IMR-90 (cell line): ENCODE measurements around the gene WDR27. TPM values are rescaled to one million over a fixed set of nuclear protein-coding genes. Genes with fewer than 3 reads are reported as not detected.

Experiments used
- ATAC-seq: fragments of 200-7000 bp; cut with Tn5 transposase; 2 replicates; pipeline ENCODE4 v1.9.1; 2020; ENCODE audit warnings: low read depth, mild to moderate bottlenecking, moderate library complexity
- BruUV-seq: library from RNA; stranded (reverse); fragments of 400-500 nt; replicated peaks from 2 replicates; lab custom pipeline; 2021; lab: Mats Ljungman, UMichigan
- CTCF ChIA-PET: fragments of 300-600 bp; formaldehyde crosslinking; extraction: SDS; loops from one replicate; lab custom pipeline; 2021; ENCODE audit warnings: antibody characterized with exemption; lab: Yijun Ruan, JAX
- POLR2A ChIA-PET: fragments of 300-600 bp; sonication (Branson Sonifier 250); formaldehyde crosslinking; loops from one replicate; lab custom pipeline; 2022; ENCODE audit warnings: antibody characterized with exemption; ENCODE audit not compliant: unreplicated experiment; lab: Charles Lee
- DNase-seq: peaks from one replicate; pipeline ENCODE4 v3.0.0; 2013
- H2AFZ ChIP-seq: replicated peaks from 2 replicates; pipeline ENCODE3; 2013; ENCODE audit warnings: low read length, mild to moderate bottlenecking; ENCODE audit not compliant: poor library complexity
- H2AK5ac ChIP-seq: 2 replicates; pipeline ENCODE4 v1.6.1; 2013; ENCODE audit warnings: low read depth, low read length, inconsistent platforms
- H2AK9ac ChIP-seq: replicated peaks from 2 replicates; pipeline ENCODE3; 2013; ENCODE audit warnings: mild to moderate bottlenecking, low read depth, low read length, moderate library complexity; ENCODE audit not compliant: poor library complexity
- H2BK120ac ChIP-seq: 2 replicates; pipeline ENCODE4 v1.6.1; 2013; ENCODE audit warnings: low read depth, low read length, inconsistent platforms
- H2BK15ac ChIP-seq: 3 replicates; pipeline ENCODE4 v1.6.1; 2013; ENCODE audit warnings: low read depth, low read length, inconsistent platforms
- H2BK20ac ChIP-seq: 2 replicates; pipeline ENCODE4 v1.6.1; 2013; ENCODE audit warnings: low read depth, mild to moderate bottlenecking, inconsistent platforms, low read length, moderate library complexity
- H2BK5ac ChIP-seq: 2 replicates; pipeline ENCODE4 v1.6.1; 2013; ENCODE audit warnings: mild to moderate bottlenecking, low read depth, low read length, inconsistent platforms; ENCODE audit not compliant: poor library complexity, severe bottlenecking
- H3K14ac ChIP-seq: replicated peaks from 2 replicates; pipeline ENCODE4 v1.6.1; 2013; ENCODE audit warnings: low read depth, low read length, inconsistent platforms
- H3K18ac ChIP-seq: 2 replicates; pipeline ENCODE4 v1.6.1; 2013; ENCODE audit warnings: low read depth, low read length, control low read depth
- H3K23ac ChIP-seq: 2 replicates; pipeline ENCODE4 v1.6.1; 2013; ENCODE audit warnings: low read depth, low read length, inconsistent platforms
- H3K27ac ChIP-seq: 2 replicates; pipeline ENCODE4 v1.5.1; 2013; ENCODE audit warnings: mild to moderate bottlenecking, control low read depth, low read length; ENCODE audit not compliant: insufficient read depth
- H3K27me3 ChIP-seq: 2 replicates; pipeline ENCODE4 v1.6.1; 2013; ENCODE audit warnings: low read length; ENCODE audit not compliant: control insufficient read depth, insufficient read depth
- H3K36me3 ChIP-seq: 2 replicates; pipeline ENCODE4 v1.6.1; 2013; ENCODE audit warnings: low read length, mixed read lengths; ENCODE audit not compliant: control insufficient read depth, insufficient read depth
- H3K4ac ChIP-seq: 2 replicates; pipeline ENCODE4 v1.6.1; 2013; ENCODE audit warnings: low read depth, low read length, inconsistent platforms
- H3K4me1 ChIP-seq: 2 replicates; pipeline ENCODE4 v1.6.1; 2013; ENCODE audit warnings: low read length, mixed read lengths; ENCODE audit not compliant: control insufficient read depth, insufficient read depth
- H3K4me2 ChIP-seq: 2 replicates; pipeline ENCODE4 v1.6.1; 2013; ENCODE audit warnings: low read depth, mild to moderate bottlenecking, control low read depth, low read length, moderate library complexity
- H3K4me3 ChIP-seq: 2 replicates; pipeline ENCODE4 v1.5.1; 2013; ENCODE audit warnings: low read depth, mild to moderate bottlenecking, control low read depth, low read length, moderate library complexity; ENCODE audit not compliant: insufficient read depth
- H3K56ac ChIP-seq: 2 replicates; pipeline ENCODE4 v1.6.1; 2013; ENCODE audit warnings: low read length, inconsistent platforms; ENCODE audit not compliant: insufficient read depth; ENCODE audit errors: extremely low read depth
- H3K79me1 ChIP-seq, 2 experiments: 2 replicates each; pipeline ENCODE4 v1.6.1; 2013; ENCODE audit warnings: low read length in 2 of 2, inconsistent platforms in 1 of 2, low read depth in 1 of 2
- H3K9ac ChIP-seq: 2 replicates; pipeline ENCODE4 v1.6.1; 2013; ENCODE audit warnings: low read depth, low read length, control low read depth
- H3K9me1 ChIP-seq: 2 replicates; pipeline ENCODE4 v1.6.1; 2013; ENCODE audit warnings: low read length, inconsistent platforms; ENCODE audit not compliant: insufficient read depth
- H3K9me3 ChIP-seq: 2 replicates; pipeline ENCODE4 v1.6.1; 2013; ENCODE audit warnings: low read length; ENCODE audit not compliant: control insufficient read depth, insufficient read depth
- H4K20me1 ChIP-seq: 2 replicates; pipeline ENCODE4 v1.6.1; 2013; ENCODE audit warnings: low read length, inconsistent platforms; ENCODE audit not compliant: insufficient read depth
- H4K5ac ChIP-seq: 2 replicates; pipeline ENCODE4 v1.6.1; 2013; ENCODE audit warnings: mild to moderate bottlenecking, low read depth, low read length, control low read depth
- H4K8ac ChIP-seq, 2 experiments: 2 replicates each; pipeline ENCODE4 v1.6.1; 2013; ENCODE audit warnings: low read depth in 2 of 2, low read length in 2 of 2, control low read depth in 1 of 2, inconsistent platforms in 1 of 2
- H4K91ac ChIP-seq: 2 replicates; pipeline ENCODE4 v1.6.1; 2013; ENCODE audit warnings: low read depth, low read length, inconsistent platforms; ENCODE audit not compliant: insufficient read depth
- CHD1 ChIP-seq: IDR thresholded peaks from 2 replicates; pipeline ENCODE4 v1.6.1; 2012; ENCODE audit warnings: low read depth, low read length, improper control_type of control experiment
- WGBS, 2 experiments: methylation state at CpG; one replicate each; pipeline versions ENCODE4 v1.1.5 to v1.1.7; 2013; ENCODE audit warnings: missing lambda C conversion rate in 2 of 2; ENCODE audit not compliant: insufficient read length in 1 of 2; ENCODE audit errors: extremely low coverage in 2 of 2; 5-methylcytosine and 5-hydroxymethylcytosine counted together
- dilution Hi-C: fragments of 300-500 bp; cut with HindIII; formaldehyde crosslinking; loops from one replicate; pipeline ENCODE4 v1.14.3; 2018; ENCODE audit warnings: low sequenced_read_pairs; ENCODE audit not compliant: unreplicated experiment
- in situ Hi-C: fragments of 300-500 bp; cut with MboI; formaldehyde crosslinking; loops from 3 replicates; pipeline ENCODE4 v1.14.3; 2019; ENCODE audit warnings: low sequenced_read_pairs, inconsistent platforms, mixed read lengths
- intact Hi-C: fragments of 100-400 bp; cut with micrococcal nuclease; formaldehyde crosslinking; loops from 2 replicates; pipeline ENCODE4 v1.10.0; 2022
- polyA plus RNA-seq, 3 experiments: library from polyadenylated mRNA; depleted of rRNA; stranded (reverse); fragments of >200 nt; gene quantifications; 2 replicates each; pipeline ENCODE4 v1.2.3, GENCODE V29; 2012; ENCODE audit warnings: low replicate concordance in 1 of 3
- total RNA-seq: library from RNA; depleted of rRNA; stranded (reverse); fragments of >200 nt; gene quantifications from 2 replicates; pipeline ENCODE4 v1.2.3, GENCODE V29; 2012
- TF ChIP-seq, protein P1 (sequence below): fragments of 150-350 bp; IDR thresholded peaks from 2 replicates; pipeline ENCODE4 v1.6.1; 2017; ENCODE audit warnings: mild to moderate bottlenecking, antibody characterized with exemption, low read length, low read depth

Gene WDR27
- total and polyA plus RNA-seq, 2 of the 4 experiments (the other 2 are of a cell fraction) = 7.0 to 18.5 TPM

- no peak overlapping the region for H3K27ac ChIP-seq
- no peak for DNase-seq
- peaks cover 10% of the 10 kb centered on the region; the same call in 1 of the 2 replicates for H3K9me1 ChIP-seq
- H2AK9ac ChIP-seq = no peak overlapping the region
- peaks cover 11% of the 10 kb centered on the region for H3K4me1 ChIP-seq
- H3K14ac ChIP-seq = no peak overlapping the region
- POLR2A ChIA-PET = no interaction called here
- H3K9me3 ChIP-seq = peaks cover 2% of the 10 kb centered on the region; the same call in 1 of the 2 replicates
- H4K8ac ChIP-seq = no peak overlapping the region
- no peak overlapping the region for H3K23ac ChIP-seq
- no peak overlapping the region for H2BK5ac ChIP-seq
- no peak overlapping the region for H4K5ac ChIP-seq
- no peak overlapping the region for H2BK20ac ChIP-seq
- BruUV-seq = no TSS peak
- no peak overlapping the region for H2AFZ ChIP-seq
- in situ Hi-C loops = no loop called here
- no peaks in the 10 kb centered on the region for H3K27me3 ChIP-seq
- CTCF ChIA-PET = no interaction called here
- H2AK5ac ChIP-seq = no peak overlapping the region
- H4K91ac ChIP-seq = no peak overlapping the region
- H3K9ac ChIP-seq = no peak overlapping the region
- TF ChIP-seq, protein P1, sequence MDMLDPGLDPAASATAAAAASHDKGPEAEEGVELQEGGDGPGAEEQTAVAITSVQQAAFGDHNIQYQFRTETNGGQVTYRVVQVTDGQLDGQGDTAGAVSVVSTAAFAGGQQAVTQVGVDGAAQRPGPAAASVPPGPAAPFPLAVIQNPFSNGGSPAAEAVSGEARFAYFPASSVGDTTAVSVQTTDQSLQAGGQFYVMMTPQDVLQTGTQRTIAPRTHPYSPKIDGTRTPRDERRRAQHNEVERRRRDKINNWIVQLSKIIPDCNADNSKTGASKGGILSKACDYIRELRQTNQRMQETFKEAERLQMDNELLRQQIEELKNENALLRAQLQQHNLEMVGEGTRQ = no peak
- no peak for TF ChIP-seq CHD1
- dilution Hi-C loops = no loop called here
- H3K79me1 ChIP-seq = no peaks in the 10 kb centered on the region
- H3K18ac ChIP-seq = no peak overlapping the region
- no CpG with 5 or more reads among the region's 5 CpGs for WGBS, 2 experiments
- no peak overlapping the region for H2BK120ac ChIP-seq
- H3K4me3 ChIP-seq = no peak overlapping the region
- H3K4me2 ChIP-seq = no peak overlapping the region
- H3K56ac ChIP-seq = no peak overlapping the region
- no peak overlapping the region for H3K4ac ChIP-seq
- no peaks in the 10 kb centered on the region for H3K36me3 ChIP-seq
- H4K20me1 ChIP-seq = no peaks in the 10 kb centered on the region
- intact Hi-C loops = loop anchor here (10.0 kb wide), 1 partner anchor 383 kb away; no protein-coding TSS in a partner anchor
- no peak for ATAC-seq
- no peak overlapping the region for H2BK15ac ChIP-seq
Observed at GRCh38 chr6:169457762-169458161, 244.1 kb downstream of the WDR27 start.
